IPS-NIHi7 (cell line): Measurements from ENCODE around the gene ITGB3.
"Not testable (repeated sequence)": the region's sequence is repeated elsewhere in the genome, so short reads cannot be mapped to it uniquely, and the experiment has no call there.

Experiments
- DNase-seq: peaks from one replicate; pipeline ENCODE4 v3.0.0; 2012; ENCODE audit warnings: mixed read lengths; ENCODE audit errors: extremely low spot score

Gene ITGB3

DNA sequence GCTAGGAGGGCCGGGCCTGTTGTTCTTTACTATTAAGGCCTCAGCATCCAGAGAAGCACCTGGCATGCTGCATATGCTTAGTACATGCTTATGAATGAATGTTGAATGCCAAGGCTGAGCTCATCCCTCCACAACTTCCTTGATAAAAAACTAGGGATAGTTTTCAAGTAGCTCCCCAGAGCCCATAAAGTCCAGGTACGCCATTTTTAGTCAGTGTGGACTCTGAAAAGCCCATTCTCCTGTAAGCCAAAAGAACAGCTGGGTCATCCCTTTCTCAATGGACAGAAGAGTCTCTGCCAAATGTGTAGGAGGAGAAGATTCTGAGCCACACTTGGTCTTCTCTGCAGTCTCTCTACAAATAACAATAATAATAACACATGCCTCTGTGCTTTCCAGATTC is 8.9 kb upstream of the ITGB3 start:
- DNase-seq: no peak

DNA sequence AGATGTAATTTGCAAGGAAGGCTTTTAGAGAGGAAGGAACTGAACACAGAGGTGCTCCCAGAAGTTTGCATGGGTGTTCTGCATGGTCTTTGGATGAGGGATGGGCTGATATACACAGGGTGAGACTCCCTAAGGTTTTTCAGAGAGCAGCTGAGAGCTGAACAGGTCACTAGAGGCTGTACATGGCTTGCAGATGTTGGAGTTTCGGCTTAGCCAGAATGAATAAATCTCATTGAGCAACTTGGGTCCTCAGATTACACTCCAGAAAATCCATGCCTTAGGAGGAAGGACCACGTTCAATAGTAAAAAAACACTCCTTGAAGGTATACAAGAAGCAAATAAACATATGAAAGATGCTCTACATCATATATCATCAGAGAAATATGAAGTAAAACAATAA is 7.5 kb upstream of the ITGB3 start:
- DNase-seq: no peak

DNA sequence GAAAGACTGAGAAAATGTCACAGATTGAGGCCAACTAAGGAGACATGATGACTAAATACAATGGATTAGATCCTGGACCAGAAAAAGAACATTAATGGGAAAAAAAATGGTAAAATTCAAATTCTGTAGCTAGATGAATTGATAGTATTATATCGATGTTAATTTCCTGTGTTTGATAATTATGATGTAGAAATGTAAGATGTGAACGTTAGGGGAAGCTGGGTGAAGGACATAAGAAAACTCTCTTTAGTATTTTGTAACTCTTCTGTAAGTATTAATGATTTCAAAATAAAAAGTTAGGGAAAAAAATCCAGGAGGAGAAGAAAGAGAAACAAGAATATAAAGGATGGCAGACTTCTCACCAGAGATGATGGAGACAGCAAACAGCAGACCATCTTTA is 2.8 kb upstream of the ITGB3 start:
- no peak for DNase-seq

DNA sequence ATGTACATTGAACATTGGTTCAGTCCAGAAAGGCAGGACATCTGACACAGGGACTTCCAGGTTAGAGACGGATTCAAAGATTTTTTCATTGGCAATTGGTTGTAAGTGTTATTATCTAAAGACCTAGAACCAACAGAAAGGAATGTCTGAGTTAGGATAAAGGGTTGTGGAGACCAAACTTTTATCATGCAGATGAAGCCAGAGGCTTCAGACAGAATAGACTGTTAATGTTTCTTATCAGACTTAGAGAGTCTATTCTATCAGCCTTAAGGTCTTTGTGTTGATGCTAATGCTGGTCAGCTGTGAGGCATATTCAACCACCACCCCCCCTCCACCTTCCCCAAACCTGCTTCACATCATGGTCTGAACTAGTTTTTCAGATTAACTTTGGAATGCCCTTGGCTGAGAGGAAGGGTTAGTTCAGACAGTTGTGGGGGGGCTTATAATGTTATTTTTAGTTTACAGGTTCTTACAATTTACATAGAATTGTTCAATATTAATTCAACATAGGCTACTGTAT is 2.1 kb upstream of the ITGB3 start:
- no peak for DNase-seq

DNA sequence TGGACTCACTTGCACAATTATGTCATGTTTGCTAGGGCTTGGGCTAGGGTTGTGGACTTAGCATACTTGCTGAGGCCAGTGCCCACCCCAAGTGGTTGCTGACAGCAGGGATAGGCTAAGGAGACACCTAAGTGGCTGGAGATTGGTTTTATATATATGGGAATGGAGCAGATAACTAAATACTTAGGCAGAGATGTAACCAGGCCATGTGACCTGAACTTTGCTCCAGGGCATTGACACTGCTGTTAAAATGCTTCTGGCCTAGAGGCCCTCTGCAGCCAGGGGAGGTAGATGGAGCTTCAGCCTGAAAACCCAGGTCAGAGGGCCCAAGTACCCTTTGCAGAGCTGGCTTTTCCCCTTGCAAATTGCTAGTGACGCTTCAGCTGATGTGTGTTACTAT is 1.4 kb upstream of the ITGB3 start:
- DNase-seq: no peak

DNA sequence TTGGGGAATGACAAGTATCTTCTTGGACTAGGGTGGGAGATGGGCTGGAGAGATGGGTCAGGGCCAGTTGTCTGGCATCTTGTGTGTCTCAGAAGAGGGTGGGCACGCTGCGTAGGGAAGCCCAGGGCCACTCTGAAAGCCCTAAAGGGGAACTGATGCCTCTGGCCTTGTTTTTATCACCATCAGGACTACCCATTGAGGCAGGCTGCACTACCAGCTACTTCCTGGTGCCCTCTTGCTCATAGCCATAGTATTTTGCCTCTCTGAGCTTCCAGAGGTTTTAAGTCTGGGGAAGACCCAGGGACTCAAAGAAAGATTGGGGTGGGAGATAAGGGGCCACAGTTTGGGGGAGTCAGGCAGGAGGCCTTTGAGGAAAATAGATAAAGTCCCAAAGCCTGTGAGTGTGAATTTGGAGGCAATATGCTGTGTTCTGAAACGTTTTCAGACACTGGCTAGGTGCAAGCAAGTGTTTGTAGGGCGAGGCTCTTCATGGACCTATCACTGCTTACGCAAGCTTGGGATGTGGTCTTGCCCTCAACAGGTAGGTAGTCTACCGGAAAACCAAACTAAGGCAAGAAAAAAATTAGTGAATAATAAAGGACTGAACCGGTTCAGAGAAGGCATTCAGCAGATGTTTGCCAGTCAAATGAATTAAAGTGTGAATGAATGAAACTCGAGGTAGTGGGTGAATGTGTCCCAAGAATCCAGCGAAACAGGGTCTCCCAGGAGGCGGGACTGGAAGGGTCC is 688 bp upstream of the ITGB3 start:
- no peak for DNase-seq

DNA sequence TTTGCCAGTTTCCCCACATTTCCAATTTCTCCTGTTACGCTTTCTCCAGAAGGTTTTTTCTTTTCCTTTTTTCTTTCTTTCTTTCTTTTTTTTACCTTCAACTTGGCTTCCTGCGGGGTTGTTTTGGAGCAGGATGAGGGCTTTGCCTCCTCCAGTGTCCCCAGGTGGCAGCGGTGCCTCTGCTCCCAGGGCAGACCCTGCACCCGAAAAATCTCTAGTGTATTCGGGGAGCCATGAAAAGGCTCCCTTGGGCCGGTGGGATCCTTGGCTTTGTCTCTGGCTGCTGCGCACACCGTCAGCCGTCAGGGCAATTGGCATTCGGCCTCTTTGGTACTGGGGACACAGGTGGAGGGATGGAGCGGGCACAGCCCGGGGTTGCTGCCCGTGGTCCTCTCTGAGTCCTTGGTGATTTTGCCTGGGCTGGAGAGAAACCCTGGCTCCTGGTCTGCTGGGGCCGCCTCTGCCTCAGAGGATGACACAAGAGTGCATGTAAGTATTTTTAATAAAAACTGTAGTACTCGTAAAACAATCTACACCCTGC is 846 bp downstream of the ITGB3 start:
- DNase-seq: no peak

DNA sequence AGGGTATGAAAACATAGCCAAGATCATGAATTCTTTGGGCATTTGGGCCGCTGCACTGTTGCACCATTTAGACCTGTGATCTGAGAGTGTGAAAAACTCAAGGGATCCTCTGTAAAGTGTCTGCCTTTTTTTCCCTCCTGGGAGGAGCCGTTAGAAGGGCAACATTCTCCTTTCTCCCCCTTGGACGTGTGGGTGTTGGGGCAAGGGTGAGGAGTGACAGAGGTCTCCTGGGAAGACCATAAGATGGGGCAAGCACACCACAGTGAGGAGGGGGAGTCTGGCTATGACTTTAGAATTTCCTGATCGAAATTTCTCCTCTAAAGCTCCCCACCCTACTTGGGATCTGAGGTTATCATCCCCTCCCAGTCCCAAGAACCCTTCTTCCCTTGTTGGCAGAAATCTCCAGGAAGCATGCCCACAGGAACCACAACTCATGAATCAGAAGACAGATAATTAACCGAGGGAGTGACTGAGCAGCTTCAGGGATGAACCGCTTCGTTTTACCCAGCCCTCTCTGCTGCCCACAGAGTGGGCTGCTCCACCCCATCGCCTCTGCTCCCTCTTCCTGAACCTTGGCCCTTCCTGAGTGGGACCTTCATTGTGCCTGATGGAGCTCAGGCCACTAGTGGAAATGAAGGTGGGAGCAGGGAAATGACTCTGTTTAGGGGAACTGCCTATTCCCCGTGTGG is 4.2 kb downstream of the ITGB3 start:
- DNase-seq: no peak

DNA sequence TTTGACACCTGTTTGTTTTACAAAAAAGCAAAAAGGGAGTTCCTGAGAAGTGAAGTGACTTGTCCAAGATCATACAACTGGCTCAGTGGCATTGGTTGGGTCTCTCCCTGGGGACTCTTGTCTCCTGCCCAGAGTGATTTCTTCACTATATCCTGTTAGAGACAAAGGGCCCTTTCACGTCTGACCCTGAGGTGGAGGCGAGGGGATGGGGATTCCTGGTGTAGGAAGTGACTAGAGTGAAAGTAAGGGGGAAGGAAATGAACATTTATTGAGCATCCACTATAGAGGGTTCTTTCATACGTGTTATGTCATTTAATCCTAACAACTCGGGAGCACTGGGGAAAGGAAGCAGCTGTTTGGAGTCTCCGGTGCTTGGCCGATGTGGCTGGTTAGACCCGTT is 9.0 kb downstream of the ITGB3 start:
- DNase-seq: no peak

DNA sequence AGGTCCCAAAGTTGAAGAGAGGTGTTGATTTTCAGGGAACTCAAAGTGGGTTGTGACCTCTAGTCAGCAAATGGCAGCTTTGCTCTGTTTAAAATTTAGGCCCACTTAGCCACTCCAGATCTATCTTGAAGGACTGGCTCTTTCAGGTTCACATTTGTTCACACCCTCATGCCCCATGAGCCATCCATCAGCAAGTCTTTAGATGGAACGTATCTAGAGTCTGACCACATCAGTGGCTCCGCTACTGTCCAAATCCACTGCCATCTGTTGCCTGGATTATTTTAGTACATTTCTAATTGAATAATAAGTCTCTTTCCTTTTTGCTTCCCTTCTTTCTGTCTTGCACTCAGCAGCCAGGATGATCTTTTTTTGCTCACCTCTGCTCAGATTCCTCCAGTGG is 10.5 kb downstream of the ITGB3 start:
- no peak for DNase-seq

DNA sequence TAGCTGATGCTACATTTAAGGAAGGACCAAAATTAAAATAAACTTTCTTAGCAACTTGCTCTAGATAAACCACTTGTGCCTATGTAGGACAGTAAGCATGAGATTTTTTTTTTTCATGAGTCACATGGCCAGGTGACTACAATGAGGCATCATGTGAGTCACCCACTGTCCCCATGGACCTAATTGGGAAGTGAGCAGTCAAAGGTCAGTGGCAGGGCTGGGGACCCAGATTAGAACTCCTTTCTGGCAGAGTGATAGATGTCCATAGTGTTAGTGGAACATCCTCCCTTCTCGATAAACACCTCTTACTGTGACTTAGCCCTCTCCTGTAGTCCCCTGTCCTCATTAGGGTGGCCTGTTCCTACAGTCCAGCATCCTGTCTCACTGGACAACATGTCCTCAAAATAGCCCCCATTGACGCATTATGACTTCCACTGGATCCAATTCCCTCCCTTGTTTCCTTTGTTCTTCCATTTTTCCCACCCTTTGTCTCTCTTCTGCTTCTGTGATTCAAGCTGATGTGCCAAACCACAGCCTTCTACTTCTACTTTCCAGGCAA is 12.4 kb downstream of the ITGB3 start:
- no peak for DNase-seq

DNA sequence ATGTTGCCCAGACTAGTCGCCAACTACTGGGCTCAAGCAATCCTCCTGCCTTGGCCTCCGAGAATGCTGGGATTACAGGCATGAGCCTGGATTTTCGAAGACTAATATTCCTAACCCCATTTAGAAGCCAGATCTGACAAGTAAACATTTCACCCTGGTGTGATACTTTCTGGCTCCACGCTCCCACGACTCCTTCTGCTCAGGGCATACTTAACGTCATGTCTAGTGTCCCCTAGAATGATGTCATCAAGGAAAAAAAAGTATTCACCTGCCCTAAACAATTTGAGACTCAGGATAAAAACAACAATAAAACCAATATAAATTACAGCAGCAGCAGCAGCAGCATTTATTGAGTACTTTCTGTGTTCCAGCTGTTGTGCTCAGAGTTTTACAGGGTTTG is 13.2 kb downstream of the ITGB3 start:
- no peak for DNase-seq

DNA sequence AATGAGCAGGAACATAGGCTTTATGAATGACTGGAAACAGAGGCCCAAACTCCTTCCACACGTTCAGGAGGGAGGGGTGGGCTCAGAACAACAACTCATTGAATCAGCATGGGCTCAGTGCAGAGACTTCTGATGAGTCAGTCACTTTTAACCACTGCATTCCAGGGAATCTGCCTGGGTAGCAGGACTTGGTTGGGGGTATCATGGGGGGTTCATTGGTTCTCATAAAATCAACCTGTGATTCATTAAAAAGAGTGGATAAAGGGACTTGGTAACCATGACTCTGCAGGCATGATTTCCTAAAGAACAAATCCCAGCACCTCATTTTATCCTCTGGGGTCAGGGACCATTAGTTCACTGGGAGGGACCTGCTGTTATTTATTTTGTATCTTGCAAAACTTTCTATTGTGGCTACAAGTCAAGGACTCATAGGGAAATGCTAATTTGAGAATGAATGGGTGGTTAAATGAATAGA is 13.8 kb downstream of the ITGB3 start:
- DNase-seq: no peak

DNA sequence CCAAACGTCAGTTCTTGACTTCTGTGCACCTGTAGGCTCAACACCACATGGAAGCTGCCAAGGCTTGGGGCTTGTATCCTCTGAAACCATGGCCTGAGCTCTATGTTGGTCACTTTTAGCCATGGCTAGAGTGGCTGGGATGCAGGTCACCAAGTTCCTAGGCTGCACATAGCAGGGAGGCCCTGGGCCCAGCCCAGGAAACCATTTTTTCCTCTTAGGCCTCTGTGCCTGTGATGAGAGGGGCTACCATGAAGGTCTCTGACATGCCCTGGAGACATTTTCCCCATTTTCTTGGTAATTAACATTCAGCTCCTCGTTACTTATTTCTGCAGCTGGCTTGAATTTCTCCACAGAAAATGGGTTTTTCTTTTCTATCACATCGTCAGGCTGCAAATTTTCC is 15.3 kb downstream of the ITGB3 start:
- not testable (repeated sequence) for DNase-seq

DNA sequence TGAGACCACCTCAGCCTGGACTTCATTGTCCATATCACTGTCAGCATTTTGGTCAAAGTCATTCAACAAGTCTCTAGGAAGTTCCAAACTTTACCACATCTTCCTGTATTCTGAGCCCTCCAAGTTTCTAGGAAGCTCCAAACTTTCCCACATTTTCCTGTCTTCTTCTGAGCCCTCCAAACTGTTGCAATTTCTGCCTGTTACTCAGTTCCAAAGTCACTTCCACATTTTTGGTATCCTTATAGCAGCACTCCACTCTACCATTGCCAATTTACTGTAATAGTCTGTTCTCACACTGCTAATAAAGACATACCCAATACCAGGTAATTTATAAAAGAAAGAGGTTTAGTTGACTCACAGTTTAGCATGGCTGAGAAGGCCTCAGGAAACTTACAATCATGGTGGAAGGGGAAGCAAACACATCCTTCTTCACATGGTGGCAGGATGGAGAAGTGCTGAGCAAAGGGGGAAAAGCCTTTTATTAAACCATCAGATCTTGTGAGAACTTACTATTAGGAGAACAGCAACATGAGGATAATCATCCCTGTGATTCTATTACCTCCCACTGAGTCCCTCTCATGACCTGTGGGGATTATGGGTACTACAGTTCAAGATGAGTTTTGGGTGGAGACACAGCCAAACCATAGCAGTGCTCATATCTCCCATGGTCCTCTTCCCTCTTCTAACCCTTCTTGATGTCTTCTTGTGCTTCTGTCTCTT is 16.1 kb downstream of the ITGB3 start:
- not testable (repeated sequence) for DNase-seq

DNA sequence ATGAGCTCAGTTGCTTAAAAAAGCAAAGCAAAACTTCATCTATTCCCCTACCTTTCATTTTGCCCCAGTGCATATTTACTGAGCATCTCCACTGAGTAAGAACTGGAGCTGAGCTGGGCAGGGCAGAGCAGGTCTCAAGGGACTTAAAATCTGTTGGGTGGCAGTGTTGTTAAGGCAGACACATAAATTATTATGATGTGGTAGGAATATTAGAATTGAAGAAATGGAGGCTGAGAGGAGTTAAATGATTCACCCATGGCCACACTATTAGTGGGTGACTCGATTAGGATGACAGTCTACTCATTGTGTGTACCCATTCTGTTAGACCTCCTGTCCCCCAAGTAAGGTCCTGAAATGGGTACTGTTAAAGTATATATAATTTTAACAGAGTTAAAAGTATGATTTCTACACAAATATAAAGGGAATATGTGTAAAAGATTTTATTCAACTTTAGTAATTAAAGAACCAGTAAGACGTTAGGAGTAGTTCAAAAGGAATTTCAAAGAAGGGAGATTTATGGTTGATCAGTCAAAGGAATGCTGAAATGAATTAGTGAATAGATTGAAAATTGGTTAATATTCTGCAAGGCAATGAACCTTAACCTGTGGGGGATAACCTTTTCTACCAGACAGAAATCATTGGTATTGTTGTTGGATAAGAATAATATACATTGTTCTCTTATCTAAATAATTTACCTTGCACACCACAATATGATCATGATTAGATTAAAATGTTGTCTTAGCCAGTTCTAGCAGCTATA is 17.5 kb downstream of the ITGB3 start:
- no peak for DNase-seq

DNA sequence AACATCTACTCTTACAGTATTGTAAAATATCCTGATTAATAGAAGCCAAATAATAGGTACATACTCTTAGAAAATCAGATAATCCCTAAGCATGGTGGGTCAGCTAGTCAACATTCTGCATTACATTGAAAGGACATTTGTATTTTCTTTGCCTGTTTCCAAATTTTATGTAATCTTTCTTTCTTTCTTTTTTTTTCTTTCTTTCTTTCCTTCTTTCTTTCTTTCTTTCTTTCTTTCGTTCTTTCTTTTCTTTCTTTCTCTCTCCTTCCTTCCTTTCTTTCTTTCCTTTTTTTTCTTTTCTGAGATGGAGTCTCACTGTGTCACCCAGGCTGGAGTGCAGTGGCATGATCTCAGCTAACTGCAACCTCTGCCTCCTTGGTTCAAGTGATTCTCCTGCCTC is 18.9 kb downstream of the ITGB3 start:
- no peak for DNase-seq

DNA sequence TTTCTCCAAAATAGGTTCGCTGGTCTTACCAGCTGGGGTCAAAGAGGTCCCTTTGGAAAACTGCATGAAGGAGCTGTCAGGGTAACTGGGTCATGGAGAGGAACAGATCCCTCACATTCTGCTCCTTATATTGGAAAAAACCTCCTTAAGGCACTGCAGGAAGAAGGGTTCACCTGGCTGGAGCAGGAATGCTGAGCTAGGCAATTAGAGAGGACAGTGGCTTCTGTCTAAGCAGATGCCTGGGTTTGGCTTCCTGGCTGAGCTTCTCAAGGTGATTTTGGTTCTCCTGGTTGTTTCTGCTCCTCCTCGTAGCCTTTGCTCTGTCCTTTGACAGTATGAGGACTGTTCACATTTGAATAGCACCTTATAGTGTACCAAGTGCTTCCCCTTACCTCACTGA is 19.6 kb downstream of the ITGB3 start:
- DNase-seq: no peak

DNA sequence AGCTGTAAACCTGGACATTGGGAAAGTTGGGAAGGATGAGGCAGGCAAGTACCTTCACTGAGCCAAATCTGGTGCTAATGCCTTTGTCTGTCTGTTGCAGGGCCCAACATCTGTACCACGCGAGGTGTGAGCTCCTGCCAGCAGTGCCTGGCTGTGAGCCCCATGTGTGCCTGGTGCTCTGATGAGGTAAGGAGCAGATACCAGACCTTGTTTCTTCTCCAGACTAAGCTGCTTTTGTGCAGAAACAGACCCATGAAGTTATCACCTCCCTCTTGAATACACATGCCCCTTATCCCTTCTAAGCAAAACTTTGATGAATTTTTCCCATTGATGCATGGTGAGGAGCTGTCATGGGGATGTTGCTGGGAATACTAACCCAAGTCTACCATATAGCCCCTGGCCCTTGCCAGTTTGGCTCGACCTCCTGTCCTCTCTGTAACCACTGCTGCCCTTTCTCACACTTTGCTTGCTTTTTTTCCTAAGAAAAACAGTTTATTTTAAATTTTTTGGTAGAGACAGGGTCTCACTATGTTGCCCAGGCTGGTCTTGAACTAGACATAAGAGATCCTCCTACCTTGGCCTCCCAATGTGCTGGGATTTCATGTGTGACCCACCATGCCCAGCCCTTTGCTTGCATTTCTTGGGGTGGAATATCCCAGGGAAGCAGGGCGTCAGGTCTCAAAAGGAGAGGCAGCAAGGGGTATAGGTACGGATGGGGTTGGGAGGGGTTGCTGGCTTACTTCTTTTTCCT is 20.9 kb downstream of the ITGB3 start:
- no peak for DNase-seq

DNA sequence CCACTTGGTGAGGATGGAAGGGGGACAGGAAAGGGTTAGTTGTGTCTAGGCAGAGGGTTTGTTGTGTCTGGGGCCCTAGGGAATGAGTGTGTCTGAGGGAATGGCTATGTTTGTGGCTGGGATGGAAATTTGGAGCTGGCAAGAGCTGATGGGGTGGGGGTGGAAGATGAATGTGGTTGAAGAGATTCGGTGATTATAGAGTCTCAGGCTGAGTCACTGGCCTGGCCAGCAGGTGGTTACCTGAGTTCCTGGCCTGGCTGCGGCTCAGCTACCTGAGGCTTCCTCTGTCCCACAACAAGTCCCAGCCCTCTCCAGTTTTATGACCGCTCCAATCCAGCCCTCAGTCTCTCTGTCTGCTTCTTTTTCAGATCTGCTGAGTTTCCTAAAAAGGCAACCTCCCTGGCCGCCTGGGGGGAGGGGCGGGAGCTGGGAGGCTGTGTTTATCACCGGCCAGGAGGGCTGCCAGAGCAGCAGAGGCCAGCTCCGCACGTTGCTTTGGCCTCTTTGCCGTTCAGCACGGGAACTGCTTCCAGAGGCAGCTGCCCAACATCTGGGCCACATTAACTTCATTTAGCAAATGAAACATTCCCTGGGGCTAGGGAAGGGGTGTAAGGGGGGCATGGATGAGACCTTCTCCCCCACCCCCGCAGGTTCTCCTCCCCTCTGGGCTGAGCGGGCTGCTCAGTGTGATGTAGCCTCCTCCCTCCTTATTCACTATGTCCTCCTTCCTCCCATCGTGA is 21.8 kb downstream of the ITGB3 start:
- DNase-seq: peak; percentile 88
